CD4-positive, alpha-beta T cell treated with Interleukin-4 for 4 hours (primary cell): Measurements from ENCODE around the gene GNAO1.
A peak's percentile ranks its signal among the peaks of the same experiment; 100 is the strongest.

ENCODE experiments used
- DNase-seq: peaks from one replicate; pipeline ENCODE4 v3.0.0-alpha.2; 2020

GNAO1 gene

GRCh38 chr16:56198006-56198754, 6.9 kb downstream of the GNAO1 start:
- DNase-seq, result no peak

- no peak for DNase-seq
These were observed 7.4 kb downstream of the GNAO1 start for GRCh38 chr16:56198755-56199114.

GRCh38 chr16:56199164-56199563, 7.9 kb downstream of the GNAO1 start:
- DNase-seq, result peak; percentile 35

GRCh38 chr16:56201030-56201429, 9.7 kb downstream of the GNAO1 start:
- DNase-seq, result no peak

GRCh38 chr16:56202036-56202435, 10.7 kb downstream of the GNAO1 start:
- peak; percentile 75 for DNase-seq

GRCh38 chr16:56203052-56203451, 11.8 kb downstream of the GNAO1 start:
- peak; percentile 75 for DNase-seq

- DNase-seq, result no peak
These were observed 13.5 kb downstream of the GNAO1 start for GRCh38 chr16:56204816-56205215.

GRCh38 chr16:56206951-56207350, 15.7 kb downstream of the GNAO1 start:
- no peak for DNase-seq

GRCh38 chr16:56207421-56207820, 16.1 kb downstream of the GNAO1 start:
- no peak for DNase-seq

- no peak for DNase-seq
These were observed 20.2 kb downstream of the GNAO1 start for GRCh38 chr16:56211435-56211981.

GRCh38 chr16:56212144-56212543, 20.9 kb downstream of the GNAO1 start:
- DNase-seq, result no peak

- DNase-seq, result no peak
These were observed 30.7 kb downstream of the GNAO1 start for GRCh38 chr16:56221995-56222394.

- DNase-seq, result no peak
These were observed 31.2 kb downstream of the GNAO1 start for GRCh38 chr16:56222474-56222997.

GRCh38 chr16:56225017-56225742, 33.9 kb downstream of the GNAO1 start:
- DNase-seq, result no peak

- DNase-seq, result no peak
These were observed 34.9 kb downstream of the GNAO1 start for GRCh38 chr16:56226187-56226586.

- DNase-seq, result peak; percentile 32
These were observed 35.7 kb downstream of the GNAO1 start for GRCh38 chr16:56226845-56227525.

- no peak for DNase-seq
These were observed 36.6 kb downstream of the GNAO1 start for GRCh38 chr16:56227936-56228335.

GRCh38 chr16:56228476-56228875, 37.2 kb downstream of the GNAO1 start:
- no peak for DNase-seq

GRCh38 chr16:56233795-56234566, 42.7 kb downstream of the GNAO1 start:
- no peak for DNase-seq

GRCh38 chr16:56234737-56235136, 43.4 kb downstream of the GNAO1 start:
- no peak for DNase-seq

GRCh38 chr16:56237451-56237930, 46.2 kb downstream of the GNAO1 start:
- DNase-seq, result no peak

GRCh38 chr16:56238188-56238587, 46.9 kb downstream of the GNAO1 start:
- DNase-seq, result no peak
